Osteoblast (primary cell): Measurements from ENCODE around the gene ASTE1. TPM values are rescaled to one million over a fixed set of nuclear protein-coding genes. Genes with fewer than 3 reads are reported as not detected.
A peak's percentile ranks its signal among the peaks of the same experiment; 100 is the strongest.

Experiments used
- DNase-seq: peaks from one replicate; pipeline ENCODE4 v3.0.0; 2011; ENCODE audit warnings: low spot score, mixed read lengths; ENCODE audit not compliant: insufficient read length; ENCODE audit errors: missing footprints
- H2AFZ ChIP-seq: 2 replicates; pipeline ENCODE4 v1.6.0; 2011; ENCODE audit warnings: mild to moderate bottlenecking, low read length
- H3K27ac ChIP-seq: 2 replicates; pipeline ENCODE4 v1.5.1; 2011; ENCODE audit warnings: mild to moderate bottlenecking, low read depth, low read length, moderate library complexity
- H3K27me3 ChIP-seq: 2 replicates; pipeline ENCODE4 v1.6.0; 2012; ENCODE audit warnings: mild to moderate bottlenecking, control low read depth, inconsistent platforms, low read length, moderate library complexity; ENCODE audit not compliant: insufficient read depth
- H3K36me3 ChIP-seq: 2 replicates; pipeline ENCODE4 v1.5.1; 2011; ENCODE audit warnings: mild to moderate bottlenecking, low read length, control low read depth, moderate library complexity; ENCODE audit not compliant: insufficient read depth
- H3K4me1 ChIP-seq: 2 replicates; pipeline ENCODE4 v1.5.1; 2011; ENCODE audit warnings: mild to moderate bottlenecking, low read length, control low read depth, moderate library complexity; ENCODE audit not compliant: insufficient read depth
- H3K4me2 ChIP-seq: 2 replicates; pipeline ENCODE4 v1.6.0; 2011; ENCODE audit warnings: mild to moderate bottlenecking, low read length; ENCODE audit not compliant: insufficient read depth
- H3K4me3 ChIP-seq: fragments of 200-600 bp; sonication (generic); 3 replicates; pipeline ENCODE4 v1.5.1; 2012; ENCODE audit warnings: mild to moderate bottlenecking, low read length, inconsistent platforms; ENCODE audit not compliant: insufficient read depth
- H3K79me2 ChIP-seq: 2 replicates; pipeline ENCODE4 v1.6.0; 2012; ENCODE audit warnings: mild to moderate bottlenecking, low read length, control low read depth, inconsistent platforms; ENCODE audit not compliant: insufficient read depth
- H3K9me3 ChIP-seq: 2 replicates; pipeline ENCODE4 v1.5.1; 2011; ENCODE audit warnings: low read depth, low read length, control low read depth
- H4K20me1 ChIP-seq: 2 replicates; pipeline ENCODE4 v1.6.0; 2012; ENCODE audit warnings: mild to moderate bottlenecking, low read length, control low read depth; ENCODE audit not compliant: insufficient read depth
- total RNA-seq: library from RNA; depleted of rRNA; stranded (reverse); fragments of >200 nt; gene quantifications from 2 replicates; pipeline ENCODE4 v1.2.3, GENCODE V29; 2012
- TF ChIP-seq, protein P1 (sequence below): IDR thresholded peaks from 2 replicates; pipeline ENCODE4 v1.5.1; 2011; ENCODE audit warnings: mild to moderate bottlenecking, low read depth, low read length, moderate library complexity; ENCODE audit errors: extremely low read depth

The ASTE1 gene
- total RNA-seq, 1 donor: 9.8 TPM

GRCh38 chr3:131004603-131005002 is 22.0 kb downstream of the ASTE1 start:
- Histone ChIP-seq H3K4me1 (peaks cover 18% of the 10 kb centered on the region), H3K27me3 (no peaks in the 10 kb centered on the region), H3K79me2 (no peaks in the 10 kb centered on the region), H3K4me2 (no peak overlapping the region), H3K9me3 (no peaks in the 10 kb centered on the region), H3K4me3 (no peak overlapping the region), H3K36me3 (peaks cover 14% of the 10 kb centered on the region), H4K20me1 (no peaks in the 10 kb centered on the region), H3K27ac (no peak overlapping the region), H2AFZ (no peak overlapping the region)
- TF ChIP-seq, protein P1, sequence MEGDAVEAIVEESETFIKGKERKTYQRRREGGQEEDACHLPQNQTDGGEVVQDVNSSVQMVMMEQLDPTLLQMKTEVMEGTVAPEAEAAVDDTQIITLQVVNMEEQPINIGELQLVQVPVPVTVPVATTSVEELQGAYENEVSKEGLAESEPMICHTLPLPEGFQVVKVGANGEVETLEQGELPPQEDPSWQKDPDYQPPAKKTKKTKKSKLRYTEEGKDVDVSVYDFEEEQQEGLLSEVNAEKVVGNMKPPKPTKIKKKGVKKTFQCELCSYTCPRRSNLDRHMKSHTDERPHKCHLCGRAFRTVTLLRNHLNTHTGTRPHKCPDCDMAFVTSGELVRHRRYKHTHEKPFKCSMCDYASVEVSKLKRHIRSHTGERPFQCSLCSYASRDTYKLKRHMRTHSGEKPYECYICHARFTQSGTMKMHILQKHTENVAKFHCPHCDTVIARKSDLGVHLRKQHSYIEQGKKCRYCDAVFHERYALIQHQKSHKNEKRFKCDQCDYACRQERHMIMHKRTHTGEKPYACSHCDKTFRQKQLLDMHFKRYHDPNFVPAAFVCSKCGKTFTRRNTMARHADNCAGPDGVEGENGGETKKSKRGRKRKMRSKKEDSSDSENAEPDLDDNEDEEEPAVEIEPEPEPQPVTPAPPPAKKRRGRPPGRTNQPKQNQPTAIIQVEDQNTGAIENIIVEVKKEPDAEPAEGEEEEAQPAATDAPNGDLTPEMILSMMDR: no peak
- no peak for DNase-seq

GRCh38 chr3:131001071-131001470 is 25.6 kb downstream of the ASTE1 start:
- Histone ChIP-seq H3K9me3 (no peaks in the 10 kb centered on the region), H3K4me3 (no peak overlapping the region), H4K20me1 (no peaks in the 10 kb centered on the region), H3K27ac (peak overlapping the region; percentile 45), H3K4me1 (peaks cover 18% of the 10 kb centered on the region), H3K36me3 (peaks cover 34% of the 10 kb centered on the region), H3K4me2 (no peak overlapping the region), H3K27me3 (no peaks in the 10 kb centered on the region), H3K79me2 (no peaks in the 10 kb centered on the region), H2AFZ (no peak overlapping the region)
- TF ChIP-seq, protein P1: no peak
- DNase-seq: no peak

- peaks cover 18% of the 10 kb centered on the region for H3K4me1 ChIP-seq
- H3K4me3 ChIP-seq: no peak overlapping the region
- TF ChIP-seq, protein P1: no peak
- no peak for DNase-seq
- H3K36me3 ChIP-seq: peaks cover 46% of the 10 kb centered on the region
- no peak overlapping the region for H3K27ac ChIP-seq
- H3K4me2 ChIP-seq: no peak overlapping the region
- no peaks in the 10 kb centered on the region for H4K20me1 ChIP-seq
- H3K27me3 ChIP-seq: no peaks in the 10 kb centered on the region
- no peaks in the 10 kb centered on the region for H3K79me2 ChIP-seq
- H3K9me3 ChIP-seq: no peaks in the 10 kb centered on the region
- no peak overlapping the region for H2AFZ ChIP-seq
These were observed 29.3 kb downstream of the ASTE1 start for GRCh38 chr3:130997289-130997688.

GRCh38 chr3:130992344-130992743 is 34.3 kb downstream of the ASTE1 start:
- TF ChIP-seq, protein P1: no peak
- H3K4me3 ChIP-seq: no peak overlapping the region
- H3K27me3 ChIP-seq: no peaks in the 10 kb centered on the region
- no peaks in the 10 kb centered on the region for H3K4me1 ChIP-seq
- H3K36me3 ChIP-seq: peaks cover 41% of the 10 kb centered on the region
- DNase-seq: no peak
- no peaks in the 10 kb centered on the region for H3K9me3 ChIP-seq
- H3K79me2 ChIP-seq: no peaks in the 10 kb centered on the region
- H4K20me1 ChIP-seq: no peaks in the 10 kb centered on the region
- H2AFZ ChIP-seq: no peak overlapping the region
- no peak overlapping the region for H3K4me2 ChIP-seq
- no peak overlapping the region for H3K27ac ChIP-seq
